Fibroblast of mammary gland (primary cell): ENCODE data around the gene FGD6.
"Not testable (repeated sequence)": the region's sequence is repeated elsewhere in the genome, so short reads cannot be mapped to it uniquely, and the experiment has no call there.

Experiments
- DNase-seq: peaks from one replicate; pipeline ENCODE4 v3.0.0-alpha.2; 2010; ENCODE audit warnings: low read depth
- H3K4me3 ChIP-seq: 2 replicates; pipeline ENCODE4 v1.5.1; 2011; ENCODE audit warnings: low read depth, mild to moderate bottlenecking, low read length, moderate library complexity; ENCODE audit not compliant: control insufficient read depth
- CTCF ChIP-seq: conservative IDR thresholded peaks from 2 replicates; pipeline ENCODE4 v1.5.1; 2011; ENCODE audit warnings: low read depth, low read length, inconsistent platforms; ENCODE audit not compliant: control insufficient read depth, insufficient read depth

The FGD6 gene

GRCh38 chr12:95202691-95203486, 14.4 kb downstream of the FGD6 start:
- no peak overlapping the region for H3K4me3 ChIP-seq
- peak; percentile 37 for DNase-seq
- TF ChIP-seq CTCF, result no peak

- peak; percentile 39 for DNase-seq
- no peak for TF ChIP-seq CTCF
- no peak overlapping the region for H3K4me3 ChIP-seq
Observed at GRCh38 chr12:95201056-95201670, 16.1 kb downstream of the FGD6 start.

- TF ChIP-seq CTCF, result no peak
- DNase-seq, result peak; percentile 14
- H3K4me3 ChIP-seq, result no peak overlapping the region
Observed at GRCh38 chr12:95200128-95200894, 17.0 kb downstream of the FGD6 start.

- DNase-seq, result no peak
- no peak for TF ChIP-seq CTCF
- no peak overlapping the region for H3K4me3 ChIP-seq
Observed at GRCh38 chr12:95198914-95199313, 18.4 kb downstream of the FGD6 start.

- no peak for TF ChIP-seq CTCF
- no peak overlapping the region for H3K4me3 ChIP-seq
- no peak for DNase-seq
Observed at GRCh38 chr12:95197636-95198035, 19.6 kb downstream of the FGD6 start.

- not testable (repeated sequence) for DNase-seq, H3K4me3 ChIP-seq
Observed at GRCh38 chr12:95196875-95197569, 20.2 kb downstream of the FGD6 start.
